Limb (tissue), 2 donors: ENCODE measurements around the gene EBF3.
A peak's percentile ranks its signal among the peaks of the same experiment; 100 is the strongest.

Experiments used
- DNase-seq, 2 donors: peaks; one replicate each; pipeline ENCODE4 v3.0.0-alpha.2; 2016; ENCODE audit errors: extremely low spot score in 2 of 2

EBF3 gene

GRCh38 chr10:129959544-129960480 lies 4.3 kb downstream of the EBF3 start:
- DNase-seq: no peak

- DNase-seq: peak in 1 of 2 donors; percentile 73
These were observed 5.2 kb downstream of the EBF3 start for GRCh38 chr10:129958629-129959543.

GRCh38 chr10:129958148-129958628 lies 5.9 kb downstream of the EBF3 start:
- peak in 1 of 2 donors; percentile 70 for DNase-seq

GRCh38 chr10:129956876-129957673 lies 7.0 kb downstream of the EBF3 start:
- no peak for DNase-seq

DNA sequence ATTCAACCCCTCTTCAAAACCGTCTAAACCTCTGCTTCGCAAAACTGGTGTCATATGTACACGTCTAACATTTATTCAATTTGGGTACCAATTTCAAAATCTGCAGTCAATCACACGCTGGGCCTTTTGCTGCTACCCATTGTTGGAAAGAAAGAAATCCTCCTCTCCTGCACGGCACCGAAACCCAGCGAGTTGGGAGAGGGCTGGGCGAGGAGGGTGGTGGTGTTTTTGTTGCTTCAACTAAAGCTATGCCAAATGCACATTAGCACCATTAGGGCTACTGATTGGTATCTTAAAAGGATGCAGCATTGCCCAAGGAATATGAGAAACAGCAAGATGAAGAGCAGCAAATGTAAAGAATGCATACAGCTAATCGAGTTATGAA lies 7.8 kb downstream of the EBF3 start:
- DNase-seq: no peak

GRCh38 chr10:129955601-129956285 lies 8.3 kb downstream of the EBF3 start:
- no peak for DNase-seq

- DNase-seq: no peak
These were observed 9.4 kb downstream of the EBF3 start for GRCh38 chr10:129954492-129955315.

- DNase-seq: peak; percentile 69 to 89
These were observed 10.7 kb downstream of the EBF3 start for GRCh38 chr10:129953119-129954051.

DNA sequence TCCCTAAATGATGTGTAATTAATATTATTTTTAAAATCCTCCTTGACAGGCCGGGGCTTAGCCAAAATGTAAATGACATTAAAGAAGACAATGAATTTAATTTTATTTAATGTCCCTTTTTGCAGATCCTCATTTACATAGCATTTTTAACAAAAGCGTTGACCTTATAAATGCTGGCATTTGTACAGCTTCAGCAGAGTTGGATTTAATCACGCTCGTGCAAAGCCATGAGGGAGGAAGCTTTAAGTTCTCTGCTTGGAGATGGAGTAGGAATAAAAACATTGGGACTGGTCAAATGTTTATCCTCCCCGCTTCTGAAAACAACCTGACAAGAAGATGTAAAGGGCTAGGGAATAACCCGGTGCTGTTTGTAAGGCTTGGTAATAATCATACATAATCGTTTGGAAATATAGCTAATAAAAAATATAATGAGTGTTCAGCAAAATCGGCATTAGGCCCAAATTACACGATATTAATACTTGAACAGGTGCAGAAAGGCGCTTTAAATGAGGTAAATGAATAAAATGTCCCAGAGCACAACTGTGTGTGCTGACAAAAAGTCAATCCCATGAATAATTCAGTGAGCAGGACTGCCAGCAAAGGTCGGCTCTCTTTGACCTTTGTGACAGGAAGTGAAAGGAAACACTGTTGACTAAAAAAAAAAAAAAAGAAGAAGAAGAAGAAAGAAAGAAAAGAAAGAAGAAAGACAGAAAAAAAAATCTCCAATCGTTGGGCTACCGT lies 11.5 kb downstream of the EBF3 start:
- no peak for DNase-seq

DNA sequence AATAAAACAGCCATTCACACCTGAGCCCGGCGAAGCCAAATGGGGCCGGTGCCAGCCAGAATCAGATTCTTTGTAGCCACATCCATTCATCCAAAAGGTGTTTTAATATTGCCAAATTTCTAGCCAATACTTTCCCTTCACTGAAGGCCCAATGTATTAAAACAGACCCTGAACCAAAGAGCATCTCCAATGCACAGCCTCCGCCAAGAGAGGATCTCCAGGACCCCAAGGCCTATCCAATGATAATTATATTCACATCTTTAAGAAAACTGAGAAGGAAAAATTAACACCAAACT lies 12.2 kb downstream of the EBF3 start:
- no peak for DNase-seq

DNA sequence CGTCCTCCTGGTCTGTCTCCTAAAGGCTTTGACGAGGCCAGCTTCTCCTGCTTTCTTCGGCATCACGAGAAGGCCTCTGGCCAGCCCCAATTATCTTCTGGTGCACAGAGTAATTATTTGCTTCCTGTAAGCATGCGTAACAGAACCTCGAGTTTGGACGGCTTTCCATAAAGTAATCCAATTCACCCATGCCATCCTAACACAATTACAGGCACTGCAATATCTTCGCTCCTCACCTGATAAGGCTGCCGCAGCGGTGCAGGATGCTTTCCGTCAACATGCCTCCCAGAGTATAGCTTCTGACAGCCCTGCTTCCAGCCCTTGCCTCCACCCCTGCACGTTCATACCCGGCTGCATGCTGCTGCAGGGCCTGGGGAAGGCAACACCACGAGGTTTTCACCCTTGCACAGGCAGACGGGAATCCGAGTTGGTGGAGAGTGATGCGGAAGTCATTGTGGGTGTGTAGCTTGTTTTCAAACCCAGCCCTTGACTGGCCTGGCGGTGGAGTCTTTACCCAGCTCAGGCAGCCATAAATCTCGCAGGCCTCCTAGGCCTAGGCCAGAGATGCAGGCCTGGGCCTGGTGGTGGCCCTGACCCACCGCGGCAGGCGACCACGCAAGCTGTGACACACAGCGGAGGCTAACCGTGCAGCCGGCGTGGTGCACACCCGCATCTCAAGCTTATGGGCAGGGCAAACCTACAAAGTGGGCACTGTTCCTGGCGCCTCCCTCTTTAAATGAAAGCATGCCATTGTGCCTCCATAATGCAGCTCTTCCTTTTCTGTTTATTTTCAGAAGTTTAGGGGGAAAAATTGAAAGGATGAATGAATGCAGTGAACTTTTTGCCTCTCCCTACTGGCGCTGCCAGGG lies 12.7 kb downstream of the EBF3 start:
- DNase-seq: no peak

- DNase-seq: no peak
These were observed 13.4 kb downstream of the EBF3 start for GRCh38 chr10:129950676-129951075.

GRCh38 chr10:129949891-129950291 lies 14.2 kb downstream of the EBF3 start:
- DNase-seq: peak; percentile 85 to 91

- no peak for DNase-seq
These were observed 14.7 kb downstream of the EBF3 start for GRCh38 chr10:129949411-129949810.

GRCh38 chr10:129946859-129947258 lies 17.2 kb downstream of the EBF3 start:
- no peak for DNase-seq

GRCh38 chr10:129945941-129946760 lies 17.9 kb downstream of the EBF3 start:
- DNase-seq: peak in 1 of 2 donors; percentile 63
